GM13976 (cell line): Measurements from ENCODE around the gene LARP4B.

Experiments
- DNase-seq: peaks from one replicate; pipeline ENCODE4 v3.0.0; 2012; ENCODE audit warnings: low spot score
- in situ Hi-C: fragments of 300-500 bp; cut with MboI; formaldehyde crosslinking; loops from one replicate; pipeline ENCODE4 v1.12.0; 2022; ENCODE audit warnings: low sequenced_read_pairs, mixed read lengths, inconsistent platforms; ENCODE audit not compliant: unreplicated experiment
- TF ChIP-seq, protein P1 (sequence below): IDR thresholded peaks from 2 replicates; pipeline ENCODE4 v1.5.1; 2012; ENCODE audit warnings: borderline replicate concordance, mild to moderate bottlenecking; ENCODE audit not compliant: insufficient read depth; ENCODE audit errors: extremely low read depth, missing control alignments, control extremely low read depth

LARP4B gene

DNA sequence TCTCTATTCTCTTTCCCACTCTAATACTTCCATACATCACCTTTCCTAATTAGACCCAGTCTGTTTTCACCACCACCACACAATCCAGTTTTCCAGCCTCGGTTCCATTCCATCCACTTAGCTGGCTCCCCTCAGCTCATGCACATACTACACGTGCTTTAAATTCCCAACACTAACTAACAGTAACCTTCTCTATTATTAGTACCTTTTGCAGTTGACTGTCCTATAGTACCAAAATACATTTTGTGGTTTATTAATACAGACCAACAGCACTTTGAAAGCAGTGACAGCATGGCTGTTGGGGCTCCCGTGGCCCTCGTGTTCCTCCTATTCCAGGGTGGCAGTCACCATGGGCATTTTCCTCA is 64.9 kb downstream of the LARP4B start:
- in situ Hi-C loops = no loop called here

DNA sequence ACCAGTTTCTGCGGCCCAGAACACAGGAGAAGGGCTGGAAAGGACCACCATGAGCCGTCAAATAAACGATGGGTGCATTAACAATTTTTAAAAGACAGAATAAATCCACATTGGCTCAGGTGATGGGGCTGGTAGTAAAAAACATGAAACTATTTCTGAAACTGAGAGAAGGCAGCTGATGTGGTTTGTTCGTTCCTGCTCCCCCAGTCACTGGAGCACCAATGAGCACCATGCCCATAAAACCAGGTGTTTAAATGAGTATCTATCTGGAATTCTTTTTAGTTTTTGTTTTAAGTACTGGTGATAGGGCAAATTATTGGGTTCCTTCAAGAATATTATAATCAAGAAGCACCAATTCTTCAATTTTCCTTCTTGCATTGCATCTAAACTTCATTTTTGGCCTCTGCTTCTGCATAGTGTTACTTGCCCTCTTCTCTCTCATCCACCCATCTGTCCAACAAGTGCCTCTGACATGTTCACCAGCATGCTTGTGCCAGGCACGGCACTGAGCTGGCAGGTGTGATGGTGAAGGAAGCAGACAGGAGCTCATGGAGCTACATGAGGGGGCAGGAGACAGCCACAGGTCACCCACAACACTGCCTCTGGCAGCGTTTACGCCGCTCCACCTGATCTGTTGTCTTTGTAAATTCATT is 65.5 kb downstream of the LARP4B start:
- DNase-seq = no peak
- TF ChIP-seq, protein P1, sequence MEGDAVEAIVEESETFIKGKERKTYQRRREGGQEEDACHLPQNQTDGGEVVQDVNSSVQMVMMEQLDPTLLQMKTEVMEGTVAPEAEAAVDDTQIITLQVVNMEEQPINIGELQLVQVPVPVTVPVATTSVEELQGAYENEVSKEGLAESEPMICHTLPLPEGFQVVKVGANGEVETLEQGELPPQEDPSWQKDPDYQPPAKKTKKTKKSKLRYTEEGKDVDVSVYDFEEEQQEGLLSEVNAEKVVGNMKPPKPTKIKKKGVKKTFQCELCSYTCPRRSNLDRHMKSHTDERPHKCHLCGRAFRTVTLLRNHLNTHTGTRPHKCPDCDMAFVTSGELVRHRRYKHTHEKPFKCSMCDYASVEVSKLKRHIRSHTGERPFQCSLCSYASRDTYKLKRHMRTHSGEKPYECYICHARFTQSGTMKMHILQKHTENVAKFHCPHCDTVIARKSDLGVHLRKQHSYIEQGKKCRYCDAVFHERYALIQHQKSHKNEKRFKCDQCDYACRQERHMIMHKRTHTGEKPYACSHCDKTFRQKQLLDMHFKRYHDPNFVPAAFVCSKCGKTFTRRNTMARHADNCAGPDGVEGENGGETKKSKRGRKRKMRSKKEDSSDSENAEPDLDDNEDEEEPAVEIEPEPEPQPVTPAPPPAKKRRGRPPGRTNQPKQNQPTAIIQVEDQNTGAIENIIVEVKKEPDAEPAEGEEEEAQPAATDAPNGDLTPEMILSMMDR = no peak
- in situ Hi-C loops = no loop called here

More for the DNA sequence above, 64.9 kb downstream of the LARP4B start:
- TF ChIP-seq, protein P1 = no peak
- no peak for DNase-seq

DNA sequence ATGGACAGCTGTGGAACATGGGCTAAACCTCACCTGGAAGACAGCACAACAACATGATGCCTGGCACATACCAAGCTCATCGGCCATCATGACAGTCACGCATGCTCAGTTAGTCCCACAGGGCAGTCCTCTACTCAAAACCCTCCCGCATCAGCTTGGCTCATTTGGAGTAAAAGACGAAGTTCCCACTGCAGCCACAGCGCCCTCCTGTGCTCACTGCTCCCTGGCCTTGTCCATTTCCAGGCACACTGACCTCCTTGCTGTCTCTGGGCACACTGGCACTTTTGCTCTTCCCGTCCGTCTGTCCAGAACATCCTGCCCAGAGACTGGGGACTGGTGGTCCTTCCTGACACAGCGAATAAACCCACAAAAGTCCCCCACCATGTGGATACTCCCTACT is 66.2 kb downstream of the LARP4B start:
- DNase-seq = no peak
- TF ChIP-seq, protein P1 = no peak
- in situ Hi-C loops = no loop called here

DNA sequence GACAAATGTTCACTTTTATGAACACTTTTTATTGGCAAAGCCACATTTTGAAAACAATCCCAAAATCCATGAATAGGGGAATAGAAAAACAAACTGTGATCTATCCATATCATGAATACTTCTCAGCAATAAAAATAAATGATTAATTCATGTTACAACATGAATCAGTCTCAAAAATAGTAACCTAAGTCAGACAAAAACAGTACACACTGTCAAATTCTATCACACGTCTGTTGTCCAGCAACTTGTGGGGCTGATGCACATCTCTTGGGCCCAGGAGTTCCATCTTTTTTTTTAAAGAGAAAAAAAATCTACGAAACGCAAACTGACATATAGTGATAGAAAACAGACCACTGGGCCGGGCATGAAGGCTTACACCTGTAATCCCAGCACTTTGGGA is 71.0 kb downstream of the LARP4B start:
- no peak for DNase-seq
- in situ Hi-C loops = no loop called here
- TF ChIP-seq, protein P1 = no peak

DNA sequence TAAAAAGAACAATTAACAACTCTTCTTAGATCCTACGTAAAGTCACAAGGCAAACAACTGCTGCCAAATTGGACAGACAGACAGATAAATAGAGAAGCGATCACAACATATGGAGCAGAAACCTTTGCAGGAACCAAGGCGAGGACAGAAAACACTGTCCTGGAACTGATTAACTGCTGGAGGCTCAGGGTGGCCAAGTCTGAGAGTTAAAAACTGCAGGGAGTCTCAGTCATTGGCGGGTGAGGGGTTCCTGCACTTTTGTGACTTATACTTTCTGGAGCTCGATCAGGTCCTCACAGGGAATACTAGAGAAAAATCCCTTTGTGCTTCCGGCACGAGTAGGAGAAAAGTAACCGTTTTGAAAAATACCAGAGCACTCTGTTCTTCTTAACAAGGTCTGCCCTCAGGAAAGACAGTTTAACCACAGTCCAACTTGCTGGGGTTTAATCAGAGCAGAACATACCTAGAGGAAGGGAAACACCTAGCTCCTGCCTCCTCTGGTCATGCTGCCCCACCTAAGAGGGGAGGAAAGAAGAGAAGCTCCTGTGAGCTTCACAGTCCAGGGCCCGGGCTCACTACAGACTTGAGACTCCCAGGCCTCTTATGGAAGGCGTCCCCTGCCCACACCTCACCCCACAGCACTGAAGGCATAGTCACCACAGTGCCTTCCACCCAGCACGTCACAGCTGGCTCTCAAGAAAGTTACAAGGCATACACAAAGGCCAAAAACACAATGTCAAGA is 74.9 kb downstream of the LARP4B start:
- DNase-seq = no peak
- in situ Hi-C loops = no loop called here
- TF ChIP-seq, protein P1 = no peak

DNA sequence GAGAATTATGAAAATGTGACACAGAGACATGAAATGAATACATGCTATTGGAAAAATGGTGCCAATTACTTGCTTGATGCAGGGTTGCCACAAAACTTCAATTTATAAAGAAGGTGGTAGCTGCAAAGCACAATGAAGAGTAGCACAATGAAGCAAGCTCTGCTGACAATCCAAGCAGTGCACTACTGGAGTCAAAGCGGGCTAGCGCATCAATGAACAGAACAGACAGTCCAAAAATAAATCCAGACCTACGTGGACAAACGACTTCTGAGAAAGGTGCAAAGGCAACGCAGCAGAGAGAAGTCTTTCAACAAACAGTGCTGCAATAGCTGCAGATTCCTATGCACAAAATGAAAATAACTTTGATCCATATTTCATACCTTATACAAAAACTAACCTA is 75.8 kb downstream of the LARP4B start:
- no peak for DNase-seq
- in situ Hi-C loops = no loop called here

More for the DNA sequence above, 75.8 kb downstream of the LARP4B start:
- TF ChIP-seq, protein P1 = no peak
